Keratinocyte (primary cell): Measurements from ENCODE around the gene GAREM1. TPM values are rescaled to one million over a fixed set of nuclear protein-coding genes. Genes with fewer than 3 reads are reported as not detected.

ENCODE experiments used
- DNase-seq: peaks from one replicate; pipeline ENCODE4 v3.0.0-alpha.2; 2011; ENCODE audit warnings: low read depth, missing footprints, low spot score
- FAIRE-seq: peaks from 2 replicates; lab custom pipeline; 2011; peaks lifted over from hg19 to GRCh38; lab: Jason Lieb, UNC
- H2AFZ ChIP-seq: 2 replicates; pipeline ENCODE4 v1.6.0; 2012; ENCODE audit warnings: low read length, control low read depth, inconsistent platforms; ENCODE audit not compliant: control insufficient read depth
- H3K27ac ChIP-seq: 2 replicates; pipeline ENCODE4 v1.5.1; 2011; ENCODE audit warnings: low read length; ENCODE audit not compliant: control insufficient read depth, insufficient read depth
- H3K27me3 ChIP-seq: 3 replicates; pipeline ENCODE4 v1.6.0; 2011; ENCODE audit warnings: low read length; ENCODE audit not compliant: control insufficient read depth, insufficient read depth; ENCODE audit errors: extremely low read depth
- H3K36me3 ChIP-seq, 2 experiments: 2 replicates in 1 of 2; 3 replicates in 1 of 2; pipeline ENCODE4 v1.5.1; 2011; ENCODE audit warnings: low read length in 2 of 2, mild to moderate bottlenecking in 1 of 2; ENCODE audit not compliant: control insufficient read depth in 2 of 2, insufficient read depth in 2 of 2; ENCODE audit errors: extremely low read depth in 1 of 2
- H3K4me1 ChIP-seq: 3 replicates; pipeline ENCODE4 v1.5.1; 2011; ENCODE audit warnings: low read length; ENCODE audit not compliant: control insufficient read depth, insufficient read depth; ENCODE audit errors: extremely low read depth
- H3K4me2 ChIP-seq: 3 replicates; pipeline ENCODE4 v1.6.0; 2011; ENCODE audit warnings: low read depth, low read length; ENCODE audit not compliant: control insufficient read depth, insufficient read depth; ENCODE audit errors: extremely low read depth
- H3K4me3 ChIP-seq, 3 experiments: fragments of 200-600 bp in 1 of 3; sonication (generic) in 1 of 3; 2 replicates in 2 of 3; 3 replicates in 1 of 3; pipeline ENCODE4 v1.5.1; 2011 to 2016; ENCODE audit warnings: low read length in 3 of 3, mild to moderate bottlenecking in 3 of 3, control low read depth in 2 of 3, inconsistent platforms in 1 of 3, low read depth in 1 of 3, mixed read lengths in 1 of 3, mixed run types in 1 of 3, moderate library complexity in 1 of 3; ENCODE audit not compliant: control insufficient read depth in 2 of 3, insufficient read depth in 2 of 3; ENCODE audit errors: extremely low read depth in 1 of 3
- H3K79me2 ChIP-seq: 2 replicates; pipeline ENCODE4 v1.6.0; 2012; ENCODE audit warnings: low read length; ENCODE audit not compliant: control insufficient read depth, insufficient read depth
- H3K9ac ChIP-seq: 3 replicates; pipeline ENCODE4 v1.6.0; 2011; ENCODE audit warnings: low read length; ENCODE audit not compliant: control insufficient read depth, insufficient read depth; ENCODE audit errors: extremely low read depth
- H3K9me1 ChIP-seq: 3 replicates; pipeline ENCODE4 v1.6.0; 2011; ENCODE audit warnings: low read length; ENCODE audit not compliant: control insufficient read depth, insufficient read depth; ENCODE audit errors: extremely low read depth
- H3K9me3 ChIP-seq: 2 replicates; pipeline ENCODE4 v1.5.1; 2012; ENCODE audit warnings: low read depth, low read length; ENCODE audit not compliant: control insufficient read depth
- H4K20me1 ChIP-seq: 3 replicates; pipeline ENCODE4 v1.6.0; 2011; ENCODE audit warnings: low read length; ENCODE audit not compliant: control insufficient read depth, insufficient read depth; ENCODE audit errors: extremely low read depth
- EZH2 ChIP-seq: IDR thresholded peaks from one replicate; pipeline ENCODE4 v1.6.1; 2012; ENCODE audit warnings: inconsistent platforms, mild to moderate bottlenecking, low read length, moderate library complexity
- dilution Hi-C: fragments of 300-500 bp; cut with MboI; formaldehyde crosslinking; loops from one replicate; pipeline ENCODE4 v1.7.0; 2020; ENCODE audit warnings: low sequenced_read_pairs; ENCODE audit not compliant: extremely low pct_ligation_motif_present
- polyA plus RNA-seq, 5 experiments: library from polyadenylated mRNA; depleted of rRNA in 3 of 5; stranded (reverse) in 3 of 5; stranded (forward) in 1 of 5; unstranded in 1 of 5; fragments of >200 nt; gene quantifications; 1 replicate in 1 of 5; 2 replicates in 3 of 5; 3 replicates in 1 of 5; pipeline versions ENCODE4 v1.2.1 to v1.2.3, GENCODE V29; 2011 to 2012; ENCODE audit warnings: missing spikeins in 2 of 5, low read depth in 1 of 5, low replicate concordance in 1 of 5
- TF ChIP-seq, protein P1 (sequence below), 3 experiments: IDR thresholded peaks in 1 of 3; conservative IDR thresholded peaks in 1 of 3; optimal IDR thresholded peaks in 1 of 3; 2 replicates in 2 of 3; 3 replicates in 1 of 3; pipeline versions ENCODE3 to v1.5.1; 2011; ENCODE audit warnings: low read length in 3 of 3, mild to moderate bottlenecking in 3 of 3, moderate library complexity in 2 of 3, control low read depth in 1 of 3, inconsistent platforms in 1 of 3; ENCODE audit not compliant: insufficient read depth in 2 of 3; ENCODE audit errors: extremely low read depth in 1 of 3

GAREM1 gene
- polyA plus RNA-seq, 1 donor (not counting 4 experiments of a cell fraction or from before 2014, with no cell fraction given), result 3.8 TPM

DNA sequence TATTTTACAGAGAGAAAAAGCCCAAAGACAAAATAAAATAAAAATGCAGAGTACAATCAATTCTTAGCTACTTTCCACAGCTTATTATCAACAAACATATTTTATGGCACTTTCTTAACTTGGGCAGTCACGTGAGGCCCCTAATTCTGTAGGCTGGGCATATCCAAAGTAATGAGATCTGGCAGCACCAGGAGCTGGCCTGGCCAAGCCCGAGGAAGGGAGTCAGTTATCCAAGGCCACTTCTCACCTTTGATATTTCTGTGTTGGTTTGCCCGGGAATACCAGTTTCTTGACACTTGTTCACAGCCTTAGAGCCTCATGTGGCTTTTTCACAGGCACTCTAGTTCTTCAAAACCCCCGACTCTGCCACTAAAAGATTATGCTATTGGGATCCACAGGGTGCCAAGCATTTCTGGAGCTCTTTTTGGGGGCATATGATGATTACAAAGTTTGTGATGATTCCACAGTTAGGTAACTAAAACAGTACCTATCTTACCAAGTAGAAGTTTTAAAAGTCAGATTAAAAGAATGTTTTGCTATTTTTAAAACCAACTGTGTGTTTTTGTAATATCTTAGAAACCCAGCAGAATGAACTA lies 190.4 kb downstream of the GAREM1 start:
- FAIRE-seq, result no peak
- H3K4me2 ChIP-seq, result no peak overlapping the region

DNA sequence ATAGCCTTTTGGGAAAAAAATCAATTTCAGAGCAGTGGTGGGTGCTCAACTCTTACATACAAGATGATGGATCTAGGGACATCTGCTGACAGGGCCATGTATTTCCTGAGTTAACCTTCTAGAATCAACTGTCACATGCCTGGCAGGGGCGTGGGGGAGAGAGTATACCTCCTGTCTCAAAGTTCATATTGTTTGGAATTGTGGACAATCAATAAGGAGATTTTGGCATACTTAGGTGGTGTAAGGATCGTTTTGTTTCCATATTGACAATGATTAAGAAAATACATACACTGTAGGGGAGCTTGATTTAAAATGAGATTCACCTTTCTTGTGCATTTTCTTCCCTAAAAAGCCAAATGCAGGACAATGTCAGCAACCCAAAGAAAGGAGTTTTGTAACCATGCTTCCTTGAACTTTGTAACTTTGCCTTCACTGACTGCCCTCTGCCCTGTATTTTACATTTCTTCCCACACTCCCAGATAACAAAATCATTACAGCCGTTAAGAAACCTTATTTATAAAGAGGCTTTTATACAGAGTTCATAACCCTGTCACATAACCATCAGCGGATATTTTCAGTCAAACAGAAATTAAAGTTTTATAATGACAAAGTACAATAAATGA lies 192.4 kb downstream of the GAREM1 start:
- no peak for DNase-seq
- Histone ChIP-seq H3K27me3 (no peaks in the 10 kb centered on the region), H3K36me3 (no peaks in the 10 kb centered on the region), H3K79me2 (no peaks in the 10 kb centered on the region), H3K4me2 (no peak overlapping the region), H4K20me1 (no peaks in the 10 kb centered on the region), H3K4me1 (no peaks in the 10 kb centered on the region), H3K9ac (no peak overlapping the region), H2AFZ (no peak overlapping the region), H3K9me3 (no peaks in the 10 kb centered on the region), H3K9me1 (no peaks in the 10 kb centered on the region), H3K4me3 (no peak overlapping the region), H3K27ac (no peak overlapping the region)
- dilution Hi-C loops, result no loop called here
- TF ChIP-seq, protein P1, sequence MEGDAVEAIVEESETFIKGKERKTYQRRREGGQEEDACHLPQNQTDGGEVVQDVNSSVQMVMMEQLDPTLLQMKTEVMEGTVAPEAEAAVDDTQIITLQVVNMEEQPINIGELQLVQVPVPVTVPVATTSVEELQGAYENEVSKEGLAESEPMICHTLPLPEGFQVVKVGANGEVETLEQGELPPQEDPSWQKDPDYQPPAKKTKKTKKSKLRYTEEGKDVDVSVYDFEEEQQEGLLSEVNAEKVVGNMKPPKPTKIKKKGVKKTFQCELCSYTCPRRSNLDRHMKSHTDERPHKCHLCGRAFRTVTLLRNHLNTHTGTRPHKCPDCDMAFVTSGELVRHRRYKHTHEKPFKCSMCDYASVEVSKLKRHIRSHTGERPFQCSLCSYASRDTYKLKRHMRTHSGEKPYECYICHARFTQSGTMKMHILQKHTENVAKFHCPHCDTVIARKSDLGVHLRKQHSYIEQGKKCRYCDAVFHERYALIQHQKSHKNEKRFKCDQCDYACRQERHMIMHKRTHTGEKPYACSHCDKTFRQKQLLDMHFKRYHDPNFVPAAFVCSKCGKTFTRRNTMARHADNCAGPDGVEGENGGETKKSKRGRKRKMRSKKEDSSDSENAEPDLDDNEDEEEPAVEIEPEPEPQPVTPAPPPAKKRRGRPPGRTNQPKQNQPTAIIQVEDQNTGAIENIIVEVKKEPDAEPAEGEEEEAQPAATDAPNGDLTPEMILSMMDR (optimal IDR thresholded peaks at IDR 0.05 in 1 of 3, IDR thresholded peaks at IDR 0.05 in 1 of 3, conservative IDR thresholded peaks at IDR 0.05 in 1 of 3; ENCODE audit: extremely low read depth in 1 of 3, insufficient read depth in 2 of 3, low read length in 3 of 3), result no peak
- TF ChIP-seq EZH2, result no peak
- FAIRE-seq, result no peak

More for the DNA sequence above, 190.4 kb downstream of the GAREM1 start:
- H3K27me3 ChIP-seq, result no peaks in the 10 kb centered on the region
- H3K79me2 ChIP-seq, result no peaks in the 10 kb centered on the region
- dilution Hi-C loops, result no loop called here
- no peaks in the 10 kb centered on the region for H3K9me3 ChIP-seq
- no peaks in the 10 kb centered on the region for H3K4me1 ChIP-seq
- H4K20me1 ChIP-seq, result no peaks in the 10 kb centered on the region
- H3K4me3 ChIP-seq, result no peak overlapping the region
- TF ChIP-seq EZH2, result no peak
- TF ChIP-seq, protein P1 (optimal IDR thresholded peaks at IDR 0.05 in 1 of 3, IDR thresholded peaks at IDR 0.05 in 1 of 3, conservative IDR thresholded peaks at IDR 0.05 in 1 of 3; ENCODE audit: extremely low read depth in 1 of 3, insufficient read depth in 2 of 3, low read length in 3 of 3), result no peak
- H3K9ac ChIP-seq, result no peak overlapping the region
- DNase-seq, result no peak
- H3K9me1 ChIP-seq, result no peaks in the 10 kb centered on the region
- H2AFZ ChIP-seq, result no peak overlapping the region
- no peak overlapping the region for H3K27ac ChIP-seq
- H3K36me3 ChIP-seq, result no peaks in the 10 kb centered on the region
